GF-D8 (cell line): ENCODE data around the gene INPP5A.
"Not testable (repeated sequence)": the region's sequence is repeated elsewhere in the genome, so short reads cannot be mapped to it uniquely, and the experiment has no call there.

Experiments used
- DNase-seq: peaks from one replicate; lab custom pipeline; 2025; lab: John Stamatoyannopoulos, UW

INPP5A gene

DNA sequence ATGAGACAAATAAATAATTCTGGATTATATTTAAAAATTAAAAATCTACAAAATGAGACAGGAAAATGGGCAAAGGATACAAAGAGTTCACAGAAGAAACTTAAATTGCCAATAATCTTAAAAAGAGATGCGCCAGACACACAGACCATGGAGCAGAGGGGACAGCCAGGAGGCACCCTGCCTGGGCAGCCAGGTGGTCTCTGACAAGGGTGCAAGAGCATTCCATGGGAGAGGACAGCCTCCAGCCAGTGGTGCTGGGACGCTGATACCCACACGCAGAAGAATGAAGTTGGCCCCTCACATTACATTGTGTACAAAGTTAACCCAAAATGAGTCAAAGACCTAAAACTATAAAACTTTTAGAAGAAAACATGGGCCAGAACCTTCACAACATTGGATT lies 142.1 kb downstream of the INPP5A start:
- DNase-seq = no peak

DNA sequence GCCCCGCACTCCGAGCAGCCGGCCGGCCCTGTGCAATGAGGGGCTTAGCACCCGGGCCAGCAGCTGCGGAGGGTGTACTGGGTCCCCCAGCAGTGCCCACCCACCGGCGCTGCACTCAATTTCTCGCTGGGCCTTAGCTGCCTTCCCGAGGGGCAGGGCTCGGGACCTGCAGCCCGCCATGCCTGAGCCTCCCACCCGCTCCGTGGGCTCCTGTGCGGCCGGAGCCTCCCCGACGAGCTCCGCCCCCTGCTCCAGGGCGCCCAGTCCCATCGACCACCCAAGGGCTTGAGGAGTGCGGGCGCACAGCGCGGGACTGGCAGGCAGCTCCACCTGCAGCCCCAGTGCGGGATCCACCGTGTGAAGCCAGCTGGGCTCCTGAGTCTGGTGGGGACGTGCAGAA lies 143.2 kb downstream of the INPP5A start:
- DNase-seq = not testable (repeated sequence)

DNA sequence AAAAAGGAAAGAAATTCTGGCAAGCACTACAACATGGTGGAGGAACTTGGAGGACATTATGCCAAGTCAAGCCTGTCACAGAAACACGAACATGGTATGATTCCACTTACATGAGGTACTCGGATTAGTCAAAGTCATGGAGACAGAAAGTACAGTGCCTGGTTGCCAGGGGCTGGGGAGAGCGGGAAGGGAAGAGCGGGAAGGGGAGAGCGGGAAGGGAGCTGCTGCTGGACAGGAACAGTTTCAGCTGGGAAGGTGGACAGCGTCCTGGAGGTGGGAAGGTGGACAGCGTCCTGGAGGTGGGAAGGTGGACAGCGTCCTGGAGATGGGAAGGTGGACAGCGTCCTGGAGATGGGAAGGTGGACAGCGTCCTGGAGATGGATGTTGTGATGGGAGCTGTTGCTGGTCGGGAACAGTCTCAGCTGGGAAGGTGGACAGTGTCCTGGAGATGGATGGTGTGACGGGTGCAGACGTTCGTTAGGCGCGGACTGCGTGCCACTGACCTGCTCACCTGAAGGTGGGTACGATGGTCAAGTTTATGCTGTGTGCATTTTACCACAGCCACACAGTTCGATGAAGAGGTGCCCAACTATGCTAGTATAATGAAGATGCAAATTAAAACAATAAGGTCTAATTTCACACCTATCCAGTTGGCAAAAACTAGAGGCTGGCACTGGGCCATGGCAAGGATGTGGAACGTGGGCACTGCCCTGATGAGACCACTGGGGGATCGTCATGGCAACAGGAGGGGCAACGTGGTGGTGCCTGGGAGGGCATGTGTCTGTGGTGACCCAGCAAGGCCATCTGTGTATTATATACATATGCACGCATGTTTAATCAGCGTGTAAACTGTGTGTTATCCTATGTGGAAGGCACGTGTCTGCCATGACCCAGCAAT lies 144.5 kb downstream of the INPP5A start:
- DNase-seq = no peak

GRCh38 chr10:132684164-132684891 lies 146.7 kb downstream of the INPP5A start:
- no peak for DNase-seq

DNA sequence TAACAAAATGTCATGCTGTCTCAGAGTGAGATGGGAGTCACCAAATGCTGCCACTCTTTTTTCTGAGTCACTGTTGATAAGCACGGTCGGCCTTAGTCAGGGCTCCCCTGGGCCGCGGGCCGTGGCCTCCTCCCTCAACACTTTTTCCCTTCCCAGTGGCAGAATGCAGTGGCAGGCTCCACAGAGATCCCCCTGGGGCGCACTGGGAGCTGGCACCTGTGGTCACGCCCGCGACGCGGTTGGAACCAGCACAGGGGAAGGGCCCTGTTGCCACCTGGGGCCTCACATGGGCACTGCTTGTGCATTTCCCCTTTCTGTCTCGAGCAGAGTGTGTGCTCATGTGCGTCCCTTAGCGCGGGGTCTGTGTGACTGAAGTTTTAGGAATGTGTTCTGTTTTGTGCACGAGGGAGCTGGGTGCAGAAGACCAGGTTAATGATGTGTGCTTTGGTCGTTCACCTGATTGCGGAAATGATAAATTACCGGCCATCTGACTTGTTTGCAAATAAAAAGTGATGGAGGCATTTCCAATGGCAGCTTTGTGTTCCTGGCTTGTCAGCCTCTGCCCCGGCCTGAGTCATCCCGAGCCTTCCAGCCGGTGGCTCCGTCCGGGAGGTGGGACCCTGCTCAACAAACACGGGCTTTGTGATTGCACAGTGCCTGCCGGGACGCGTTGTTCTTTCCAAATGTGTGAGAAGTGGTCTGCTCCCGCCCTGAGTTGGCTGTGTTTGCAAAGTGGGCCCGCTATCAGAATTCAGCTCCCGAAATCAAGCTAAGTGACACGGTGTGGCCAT lies 147.7 kb downstream of the INPP5A start:
- DNase-seq = no peak

GRCh38 chr10:132685921-132686680 lies 148.5 kb downstream of the INPP5A start:
- DNase-seq = no peak

GRCh38 chr10:132687181-132687892 lies 149.8 kb downstream of the INPP5A start:
- DNase-seq = no peak

- DNase-seq = no peak
Observed at GRCh38 chr10:132687893-132688579, 150.4 kb downstream of the INPP5A start.

DNA sequence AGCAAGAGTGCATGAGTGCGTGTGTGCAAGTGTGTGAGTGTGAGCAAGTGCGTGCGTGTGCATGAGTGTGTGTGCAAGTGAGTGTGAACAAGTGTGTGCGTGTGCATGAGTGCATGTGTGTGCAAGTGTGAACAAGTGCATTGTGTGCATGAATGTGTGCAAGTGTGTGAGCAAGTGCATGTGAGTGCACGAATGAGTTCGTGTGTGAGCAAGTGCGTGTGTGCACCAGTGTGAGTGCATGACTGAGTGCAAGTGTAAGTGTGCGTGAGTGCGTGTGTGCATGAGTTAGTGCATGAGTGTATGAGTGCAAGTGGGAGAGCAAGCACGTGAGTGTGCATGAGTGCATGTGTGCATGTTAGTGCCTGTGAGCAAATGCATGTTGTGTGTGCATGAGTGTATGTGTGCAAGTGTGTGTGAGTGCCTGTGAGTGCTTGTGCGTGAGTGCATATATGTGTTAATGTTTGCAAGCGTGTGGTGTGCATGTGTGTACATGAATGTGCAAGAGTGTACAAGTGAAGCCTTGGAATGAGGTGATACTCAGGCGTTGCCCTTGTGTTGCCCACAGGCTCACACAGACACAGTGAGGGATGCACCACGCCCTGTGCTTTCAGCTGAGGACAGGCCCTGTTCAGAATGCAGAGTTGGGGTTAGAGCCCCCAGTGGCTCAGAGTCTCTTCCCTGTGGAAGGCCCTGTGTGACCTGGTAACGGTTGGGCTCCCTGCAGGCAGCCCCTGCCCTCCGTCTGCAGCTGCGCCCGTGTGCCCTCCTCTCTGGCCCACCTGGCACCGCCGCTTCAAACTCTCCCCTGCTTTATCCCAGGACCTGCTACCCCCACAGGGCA lies 151.2 kb downstream of the INPP5A start:
- DNase-seq = no peak

DNA sequence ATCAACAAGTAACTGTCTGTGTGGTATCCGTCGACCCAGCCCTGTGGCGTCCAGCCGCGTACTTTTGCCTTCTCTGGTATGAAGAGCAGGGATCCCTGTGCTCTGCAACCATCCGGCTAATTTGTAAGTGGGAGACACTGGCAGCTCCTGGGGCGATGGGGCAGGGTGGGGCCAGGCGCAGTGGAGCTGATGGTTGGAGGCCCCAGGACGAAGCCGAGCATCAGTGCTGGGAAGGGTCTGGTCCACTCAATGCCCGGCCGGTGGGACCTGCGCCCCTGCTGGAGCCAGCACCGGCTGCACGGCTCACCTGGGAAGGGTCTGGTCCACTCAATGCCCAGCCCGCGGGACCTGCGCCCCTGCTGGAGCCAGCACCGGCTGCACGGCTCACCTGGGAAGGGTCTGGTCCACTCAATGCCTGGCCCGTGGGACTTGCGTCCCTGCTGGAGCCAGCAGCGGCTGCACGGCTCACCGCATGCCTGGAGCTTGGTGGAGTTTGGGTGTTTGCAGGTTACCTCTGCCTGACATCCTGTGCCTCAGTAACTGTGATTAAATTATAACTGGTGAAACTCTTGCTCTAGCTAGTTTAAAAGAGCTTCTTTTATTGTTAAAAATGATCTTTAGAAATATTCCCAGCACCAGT lies 152.3 kb downstream of the INPP5A start:
- no peak for DNase-seq

GRCh38 chr10:132690401-132690800 lies 152.8 kb downstream of the INPP5A start:
- no peak for DNase-seq

GRCh38 chr10:132690821-132691610 lies 153.4 kb downstream of the INPP5A start:
- DNase-seq = no peak

DNA sequence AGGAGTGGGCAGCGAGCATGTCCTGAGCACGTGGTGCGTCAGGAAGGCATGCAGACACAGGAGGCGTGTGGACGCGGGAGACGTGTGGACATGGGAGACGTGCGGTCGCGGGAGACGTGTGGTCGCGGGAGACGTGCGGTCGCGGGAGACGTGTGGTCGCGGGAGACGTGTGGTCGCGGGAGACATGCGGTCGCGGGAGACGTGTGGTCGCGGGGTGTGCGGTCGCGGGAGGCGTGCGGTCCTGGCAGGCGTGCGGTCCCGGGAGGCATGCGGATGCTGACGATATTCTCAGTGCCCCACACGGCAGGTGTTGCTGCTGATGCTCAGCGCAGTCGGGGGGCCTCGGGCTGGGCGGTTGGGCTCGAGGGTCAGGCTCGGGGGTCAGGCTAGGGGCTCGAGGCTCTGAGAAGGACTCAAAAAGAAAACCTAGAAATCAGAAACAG lies 154.1 kb downstream of the INPP5A start:
- no peak for DNase-seq

- DNase-seq = no peak
Observed at GRCh38 chr10:132692311-132692710, 154.7 kb downstream of the INPP5A start.

- DNase-seq = no peak
Observed at GRCh38 chr10:132693676-132694075, 156.1 kb downstream of the INPP5A start.

- DNase-seq = no peak
Observed at GRCh38 chr10:132696204-132696603, 158.6 kb downstream of the INPP5A start.

- DNase-seq = no peak
Observed at GRCh38 chr10:132696728-132697577, 159.4 kb downstream of the INPP5A start.
